SK-N-SH treated with all-trans-retinoic acid at 6 μM for 48 hours (cell line): Measurements from ENCODE around the gene CBLL1.

Source experiments
- ATAC-seq: fragments of 200-7000 bp; cut with Tn5 transposase; 3 replicates; pipeline ENCODE4 v1.9.1; 2020; ENCODE audit warnings: mild to moderate bottlenecking, moderate library complexity
- ARNTL ChIP-seq: fragments of 450-650 bp; formaldehyde crosslinking; IDR thresholded peaks from 2 replicates; pipeline ENCODE4 v1.5.0; 2020; ENCODE audit warnings: low read depth, mild to moderate bottlenecking, moderate library complexity, borderline replicate concordance
- BACH2 ChIP-seq: fragments of 250-450 bp; sonication (Bioruptor Pico); IDR thresholded peaks from 2 replicates; pipeline ENCODE4 v1.9.0; 2021; ENCODE audit warnings: mild to moderate bottlenecking, borderline replicate concordance
- CREB5 ChIP-seq: fragments of 250-450 bp; sonication (Bioruptor Pico); IDR thresholded peaks from 2 replicates; pipeline ENCODE4 v1.5.1; 2020; ENCODE audit warnings: low read depth, mild to moderate bottlenecking, moderate library complexity
- CSDC2 ChIP-seq: fragments of 250-450 bp; sonication (Bioruptor Pico); IDR thresholded peaks from 2 replicates; pipeline ENCODE4 v1.5.0; 2020; ENCODE audit warnings: mild to moderate bottlenecking, moderate library complexity
- CSRNP3 ChIP-seq: fragments of 250-450 bp; sonication (Bioruptor Pico); IDR thresholded peaks from 2 replicates; pipeline ENCODE4 v1.5.1; 2021; ENCODE audit warnings: mild to moderate bottlenecking, moderate library complexity
- ESRRG ChIP-seq: fragments of 250-450 bp; sonication (Bioruptor Pico); IDR thresholded peaks from 2 replicates; pipeline ENCODE4 v1.6.1; 2021; ENCODE audit warnings: mild to moderate bottlenecking
- GLIS3 ChIP-seq: fragments of 250-450 bp; sonication (Bioruptor Pico); IDR thresholded peaks from 2 replicates; pipeline ENCODE4 v1.5.0; 2020; ENCODE audit warnings: mild to moderate bottlenecking, moderate library complexity
- ISL1 ChIP-seq: fragments of 250-450 bp; sonication (Bioruptor Pico); IDR thresholded peaks from 2 replicates; pipeline ENCODE4 v2.1.2; 2022; ENCODE audit warnings: mild to moderate bottlenecking, moderate library complexity
- OSR1 ChIP-seq: fragments of 250-450 bp; sonication (Bioruptor Pico); IDR thresholded peaks from 2 replicates; pipeline ENCODE4 v1.8.0; 2022; ENCODE audit warnings: moderate library complexity, mild to moderate bottlenecking, inconsistent platforms
- PATZ1 ChIP-seq: fragments of 250-450 bp; sonication (Bioruptor Pico); IDR thresholded peaks from 2 replicates; pipeline ENCODE4 v1.8.0; 2020; ENCODE audit warnings: mild to moderate bottlenecking, moderate library complexity, borderline replicate concordance
- POU6F1 ChIP-seq: fragments of 250-450 bp; sonication (Bioruptor Pico); IDR thresholded peaks from 2 replicates; pipeline ENCODE4 v1.8.0; 2021; ENCODE audit warnings: low read depth, mild to moderate bottlenecking, moderate library complexity, borderline replicate concordance
- PPARA ChIP-seq: fragments of 250-450 bp; sonication (Bioruptor Pico); IDR thresholded peaks from 2 replicates; pipeline ENCODE4 v1.5.0; 2020; ENCODE audit warnings: mild to moderate bottlenecking, borderline replicate concordance
- RARB ChIP-seq: fragments of 250-450 bp; sonication (Bioruptor Pico); IDR thresholded peaks from 2 replicates; pipeline ENCODE4 v1.8.0; 2021; ENCODE audit warnings: mild to moderate bottlenecking, moderate library complexity
- SNAI2 ChIP-seq: fragments of 250-450 bp; sonication (Bioruptor Pico); IDR thresholded peaks from 2 replicates; pipeline ENCODE4 v1.5.0; 2020; ENCODE audit warnings: mild to moderate bottlenecking, moderate library complexity
- TCF4 ChIP-seq: fragments of 250-450 bp; sonication (Bioruptor Pico); IDR thresholded peaks from 2 replicates; pipeline ENCODE4 v1.8.0; 2021; ENCODE audit warnings: mild to moderate bottlenecking, moderate library complexity, borderline replicate concordance
- TSHZ2 ChIP-seq: fragments of 250-450 bp; sonication (Bioruptor Pico); IDR thresholded peaks from 2 replicates; pipeline ENCODE4 v1.5.0; 2020; ENCODE audit warnings: mild to moderate bottlenecking, moderate library complexity
- ZC3H10 ChIP-seq: fragments of 250-450 bp; sonication (Bioruptor Pico); IDR thresholded peaks from 2 replicates; pipeline ENCODE4 v1.5.1; 2021; ENCODE audit warnings: mild to moderate bottlenecking, moderate library complexity
- ZFP3 ChIP-seq: fragments of 250-450 bp; sonication (Bioruptor Pico); IDR thresholded peaks from 2 replicates; pipeline ENCODE4 v1.5.0; 2020; ENCODE audit warnings: mild to moderate bottlenecking, moderate library complexity
- ZFP30 ChIP-seq: fragments of 450-650 bp; formaldehyde crosslinking; IDR thresholded peaks from 2 replicates; pipeline ENCODE4 v1.5.0; 2022; ENCODE audit warnings: mild to moderate bottlenecking, moderate library complexity
- ZNF565 ChIP-seq: fragments of 450-650 bp; formaldehyde crosslinking; conservative IDR thresholded peaks from 2 replicates; pipeline ENCODE4 v1.5.0; 2020; ENCODE audit warnings: low read depth, mild to moderate bottlenecking, moderate library complexity
- ZNF70 ChIP-seq: fragments of 450-650 bp; formaldehyde crosslinking; IDR thresholded peaks from 2 replicates; pipeline ENCODE4 v1.5.0; 2020; ENCODE audit warnings: mild to moderate bottlenecking, moderate library complexity
- ZNF8 ChIP-seq: fragments of 450-650 bp; formaldehyde crosslinking; IDR thresholded peaks from 2 replicates; pipeline ENCODE4 v1.5.0; 2020; ENCODE audit warnings: mild to moderate bottlenecking, moderate library complexity

The CBLL1 gene

GRCh38 chr7:107809179-107809578 lies 65.2 kb downstream of the CBLL1 start:
- TF ChIP-seq ZNF8 (CRISPR knock-in tag) (no peak), PATZ1 (CRISPR knock-in tag) (no peak), GLIS3 (CRISPR knock-in tag) (no peak), CSDC2 (CRISPR knock-in tag) (no peak), ZC3H10 (no peak), PPARA (CRISPR knock-in tag) (no peak), BACH2 (CRISPR knock-in tag) (no peak), CREB5 (CRISPR knock-in tag) (no peak), OSR1 (CRISPR knock-in tag) (no peak), TSHZ2 (CRISPR knock-in tag) (no peak), ZNF70 (CRISPR knock-in tag) (no peak), ZNF565 (no peak), POU6F1 (CRISPR knock-in tag) (no peak), ISL1 (CRISPR knock-in tag) (no peak), CSRNP3 (CRISPR knock-in tag) (no peak)
- TF ChIP-seq, all 23 proteins: peak for 0
- ATAC-seq = no peak

GRCh38 chr7:107810626-107811025 lies 66.7 kb downstream of the CBLL1 start:
- no peak for ATAC-seq
- TF ChIP-seq ZC3H10 = no peak
- no peak for TF ChIP-seq ZNF70 (CRISPR knock-in tag)
- TF ChIP-seq CSDC2 (CRISPR knock-in tag) = no peak
- TF ChIP-seq SNAI2 (CRISPR knock-in tag) = no peak
- TF ChIP-seq OSR1 (CRISPR knock-in tag) = no peak
- TF ChIP-seq RARB (CRISPR knock-in tag) = no peak
- no peak for TF ChIP-seq ZFP3
- TF ChIP-seq GLIS3 (CRISPR knock-in tag) = no peak
- no peak for TF ChIP-seq ESRRG (CRISPR knock-in tag)
- TF ChIP-seq CSRNP3 (CRISPR knock-in tag) = no peak
- TF ChIP-seq TCF4 (CRISPR knock-in tag) = no peak
- no peak for TF ChIP-seq ISL1 (CRISPR knock-in tag)
- TF ChIP-seq BACH2 (CRISPR knock-in tag) = no peak
- TF ChIP-seq ZFP30 = no peak
- no peak for TF ChIP-seq ARNTL (CRISPR knock-in tag)
- TF ChIP-seq TSHZ2 (CRISPR knock-in tag) = no peak
- no peak for TF ChIP-seq PATZ1 (CRISPR knock-in tag)
- no peak for TF ChIP-seq ZNF565
- TF ChIP-seq ZNF8 (CRISPR knock-in tag) = no peak
- TF ChIP-seq PPARA (CRISPR knock-in tag) = no peak
- TF ChIP-seq, all 23 proteins: peak for 0
